Endodermal cell (in vitro differentiated cells): ENCODE data around the gene P4HA3. TPM values are rescaled to one million over a fixed set of nuclear protein-coding genes. Genes with fewer than 3 reads are reported as not detected.

ENCODE experiments used
- DNase-seq: peaks from one replicate; pipeline ENCODE4 v3.0.0-alpha.2; 2017
- H3K27ac ChIP-seq: 2 replicates; pipeline ENCODE4 v1.5.1; 2013; ENCODE audit warnings: mild to moderate bottlenecking, low read depth, low read length, moderate library complexity
- H3K27me3 ChIP-seq: 2 replicates; pipeline ENCODE4 v1.6.1; 2013; ENCODE audit warnings: mild to moderate bottlenecking, low read length, moderate library complexity; ENCODE audit not compliant: insufficient read depth, control insufficient read depth, poor library complexity, severe bottlenecking
- H3K36me3 ChIP-seq: 2 replicates; pipeline ENCODE4 v1.7.0; 2013; ENCODE audit warnings: mild to moderate bottlenecking, low read length, moderate library complexity; ENCODE audit not compliant: control insufficient read depth, insufficient read depth
- H3K4me1 ChIP-seq: one replicate; pipeline ENCODE4 v1.7.0; 2013; ENCODE audit warnings: low read length; ENCODE audit not compliant: control insufficient read depth, insufficient read depth
- H3K4me3 ChIP-seq: 2 replicates; pipeline ENCODE4 v1.5.1; 2013; ENCODE audit warnings: mild to moderate bottlenecking, low read length, moderate library complexity
- H3K9ac ChIP-seq: 2 replicates; pipeline ENCODE4 v1.6.1; 2013; ENCODE audit warnings: mild to moderate bottlenecking, low read length, moderate library complexity; ENCODE audit not compliant: poor library complexity, severe bottlenecking; ENCODE audit errors: extremely low read depth
- H3K9me3 ChIP-seq: 2 replicates; pipeline ENCODE4 v1.6.1; 2013; ENCODE audit warnings: mild to moderate bottlenecking, low read length, moderate library complexity; ENCODE audit not compliant: control insufficient read depth
- H3K27ac Mint-ChIP-seq: 2 replicates; pipeline ENCODE4 v1.8.0; 2020; ENCODE audit warnings: mixed read lengths
- H3K27me3 Mint-ChIP-seq: 2 replicates; pipeline ENCODE4 v1.8.0; 2021; ENCODE audit warnings: mild to moderate bottlenecking, mixed read lengths; ENCODE audit not compliant: insufficient read depth
- H3K36me3 Mint-ChIP-seq: 2 replicates; pipeline ENCODE4 v1.8.0; 2020; ENCODE audit warnings: low read depth, mixed read lengths
- H3K4me1 Mint-ChIP-seq: 2 replicates; pipeline ENCODE4 v1.8.0; 2020; ENCODE audit warnings: mixed read lengths
- H3K4me3 Mint-ChIP-seq: 2 replicates; pipeline ENCODE4 v1.8.0; 2020; ENCODE audit warnings: mild to moderate bottlenecking, moderate library complexity, mixed read lengths
- H3K9me3 Mint-ChIP-seq: 2 replicates; pipeline ENCODE4 v1.8.0; 2020; ENCODE audit warnings: mild to moderate bottlenecking, mixed read lengths
- CTCF ChIP-seq: fragments of 200-600 bp; sonication (generic); conservative IDR thresholded peaks from 2 replicates; pipeline ENCODE4 v1.5.0; 2021; ENCODE audit warnings: antibody characterized with exemption, mild to moderate bottlenecking
- WGBS, 2 experiments: methylation state at CpG; one replicate each; pipeline versions ENCODE4 v1.1.5 to v1.1.7; 2013; ENCODE audit warnings: missing lambda C conversion rate in 2 of 2, mixed read lengths in 1 of 2; ENCODE audit not compliant: insufficient coverage in 1 of 2, insufficient read length in 1 of 2; 5-methylcytosine and 5-hydroxymethylcytosine counted together
- total RNA-seq, 2 donors: library from RNA; stranded (reverse); fragmentation: NEBNext Ultra II Directional in 1 of 2; extraction: Animal tissue kit (Norgen Biotek cat#: 25700) in 1 of 2; gene quantifications; 2 replicates in 1 of 2; 3 replicates in 1 of 2; pipeline ENCODE4 v1.2.1, GENCODE V29; 2021

Gene P4HA3
- total RNA-seq, 2 donors from 2014 or later: not detected

DNA sequence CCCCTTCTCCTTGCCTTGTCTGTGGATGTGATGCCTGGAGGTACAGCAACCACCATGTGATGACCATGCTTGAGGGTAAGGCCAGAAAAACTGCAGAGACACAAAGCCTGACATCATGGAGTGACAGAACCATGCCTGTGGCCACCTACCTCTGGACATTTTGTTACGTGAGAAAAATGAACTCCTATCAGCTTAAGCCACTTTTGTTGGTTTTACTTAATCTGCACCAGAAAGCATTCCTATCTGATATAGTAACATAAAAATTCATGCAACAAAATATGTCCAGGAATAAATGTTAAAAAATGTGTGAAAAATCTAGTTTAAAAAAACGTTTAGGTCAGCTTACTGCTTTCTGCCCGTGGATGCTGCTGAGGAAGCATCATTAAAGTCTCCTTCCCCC lies 42.6 kb upstream of the P4HA3 start:
- Mint-ChIP-seq H3K27ac (no peak overlapping the region), H3K4me3 (no peak overlapping the region), H3K36me3 (peaks cover 56% of the 10 kb centered on the region), H3K4me1 (no peaks in the 10 kb centered on the region), H3K9me3 (peaks cover 4% of the 10 kb centered on the region), H3K27me3 (no peaks in the 10 kb centered on the region)
- no peak overlapping the region for H3K27ac ChIP-seq
- no peaks in the 10 kb centered on the region for H3K27me3 ChIP-seq
- 75 to 79% methylated on average over 3 of the region's 3 CpGs for WGBS, 2 experiments
- no peaks in the 10 kb centered on the region for H3K4me1 ChIP-seq
- DNase-seq: no peak
- no peak overlapping the region for H3K4me3 ChIP-seq
- H3K9ac ChIP-seq: no peak overlapping the region
- H3K9me3 ChIP-seq: peaks cover 11% of the 10 kb centered on the region
- no peak for TF ChIP-seq CTCF
- H3K36me3 ChIP-seq: peaks cover 18% of the 10 kb centered on the region

DNA sequence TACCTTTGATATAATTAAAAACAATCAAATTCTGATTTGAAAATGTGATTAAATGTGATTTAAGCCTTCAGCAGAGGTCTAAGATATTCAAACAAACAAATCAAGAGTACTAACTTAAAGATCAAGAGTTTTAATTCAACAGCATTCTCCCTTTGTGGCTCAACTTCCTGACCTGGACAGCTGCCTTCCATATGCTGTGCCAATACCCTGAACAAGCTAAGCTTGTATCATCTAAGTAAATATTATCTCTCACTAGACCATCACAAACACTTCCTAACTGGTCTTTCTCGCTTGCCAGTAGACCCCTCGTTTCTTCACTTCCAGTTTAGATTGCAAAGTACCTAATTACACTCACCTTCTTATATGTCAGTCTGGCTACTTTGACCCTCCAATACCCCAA lies 35.9 kb upstream of the P4HA3 start:
- Mint-ChIP-seq H3K9me3 (peaks cover 4% of the 10 kb centered on the region), H3K4me1 (no peaks in the 10 kb centered on the region), H3K36me3 (peaks cover 22% of the 10 kb centered on the region), H3K27me3 (no peaks in the 10 kb centered on the region), H3K27ac (no peak overlapping the region), H3K4me3 (no peak overlapping the region)
- H3K4me3 ChIP-seq: no peak overlapping the region
- no peak overlapping the region for H3K9ac ChIP-seq
- H3K27me3 ChIP-seq: no peaks in the 10 kb centered on the region
- H3K9me3 ChIP-seq: peaks cover 10% of the 10 kb centered on the region
- H3K36me3 ChIP-seq: peaks cover 33% of the 10 kb centered on the region
- no peak for DNase-seq
- no peaks in the 10 kb centered on the region for H3K4me1 ChIP-seq
- 92 to 97% methylated on average over 2 of the region's 2 CpGs for WGBS, 2 experiments
- TF ChIP-seq CTCF: no peak
- H3K27ac ChIP-seq: no peak overlapping the region

DNA sequence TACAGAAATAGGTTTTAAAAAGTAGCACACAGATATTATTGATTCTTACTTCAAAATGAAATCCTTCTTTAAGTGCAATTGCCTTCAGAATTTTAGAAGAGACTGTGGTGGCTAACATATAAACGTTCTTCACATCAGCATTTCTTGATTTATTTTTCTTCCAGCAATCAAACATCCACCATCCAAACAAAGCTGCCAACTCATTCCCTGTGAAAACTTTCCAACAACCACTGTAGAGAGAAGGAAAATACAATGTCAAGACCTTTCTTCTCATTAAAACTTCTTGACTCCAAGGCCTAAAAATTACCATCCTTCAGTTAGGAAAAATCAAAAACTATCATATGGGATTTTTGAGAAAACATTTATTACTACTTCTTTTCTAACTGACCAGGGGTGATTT lies 34.0 kb upstream of the P4HA3 start:
- Histone ChIP-seq H3K4me3 (no peak overlapping the region), H3K36me3 (peaks cover 34% of the 10 kb centered on the region), H3K4me1 (no peaks in the 10 kb centered on the region), H3K27me3 (no peaks in the 10 kb centered on the region), H3K9me3 (peaks cover 7% of the 10 kb centered on the region), H3K9ac (no peak overlapping the region), H3K27ac (no peak overlapping the region)
- H3K27me3 Mint-ChIP-seq: no peaks in the 10 kb centered on the region
- peaks cover under 1% of the 10 kb centered on the region for H3K9me3 Mint-ChIP-seq
- H3K27ac Mint-ChIP-seq: no peak overlapping the region
- no peak overlapping the region for H3K4me3 Mint-ChIP-seq
- no peak for DNase-seq
- TF ChIP-seq CTCF: no peak
- 85 to 100% methylated on average over 1 of the region's 1 CpG for WGBS, 2 experiments
- no peaks in the 10 kb centered on the region for H3K4me1 Mint-ChIP-seq
- peaks cover 24% of the 10 kb centered on the region for H3K36me3 Mint-ChIP-seq
